ENCODE data around the gene FETUB. TPM values are rescaled to one million over a fixed set of nuclear protein-coding genes. Genes with fewer than 3 reads are reported as not detected.
A peak's percentile ranks its signal among the peaks of the same experiment; 100 is the strongest.

The FETUB gene
- total RNA-seq, 1 experiment from 2014 or later: not detected

GRCh38 chr3:186614597-186615483, 25.4 kb upstream of the FETUB start:
- Mint-ChIP-seq H3K27me3 (ENCODE audit: insufficient read depth, unreplicated experiment) (no peaks in the 10 kb centered on the region), H3K9me3 (ENCODE audit: unreplicated experiment) (no peaks in the 10 kb centered on the region), H3K4me1 (ENCODE audit: insufficient read depth, unreplicated experiment) (peaks cover 25% of the 10 kb centered on the region), H3K36me3 (ENCODE audit: insufficient read depth, unreplicated experiment) (no peaks in the 10 kb centered on the region), H3K4me3 (ENCODE audit: unreplicated experiment) (no peak overlapping the region), H3K27ac (ENCODE audit: low read depth, unreplicated experiment) (no peak overlapping the region)
- TF ChIP-seq CTCF (IDR thresholded peaks at IDR 0.05; ENCODE audit: unreplicated experiment): peak; percentile 94
- peak; percentile 78 for DNase-seq (ENCODE audit: unreplicated experiment)
- intact Hi-C loops (cut with micrococcal nuclease): no loop called here
- BruUV-seq (replicated peaks): no TSS peak
- CTCF ChIA-PET: interaction anchor here (0.6 to 5.8 kb wide), 56 partner anchors 10 to 1049 kb away, joined by 3 to 100 read pairs (median 4); partner anchors contain the start of genes DNAJB11, EIF4A2 and TBCCD1
- POLR2A ChIA-PET: interaction anchor here (0.5 to 6.9 kb wide), 22 partner anchors 9 to 511 kb away, joined by 3 to 182 read pairs (median 4); partner anchors contain the start of genes DNAJB11, EIF4A2, RFC4 and TBCCD1

- TF ChIP-seq CTCF (IDR thresholded peaks at IDR 0.05; ENCODE audit: unreplicated experiment): no peak
- Mint-ChIP-seq H3K27me3 (ENCODE audit: insufficient read depth, unreplicated experiment) (no peaks in the 10 kb centered on the region), H3K27ac (ENCODE audit: low read depth, unreplicated experiment) (no peak overlapping the region), H3K9me3 (ENCODE audit: unreplicated experiment) (no peaks in the 10 kb centered on the region), H3K36me3 (ENCODE audit: insufficient read depth, unreplicated experiment) (no peaks in the 10 kb centered on the region), H3K4me1 (ENCODE audit: insufficient read depth, unreplicated experiment) (peaks cover 25% of the 10 kb centered on the region), H3K4me3 (ENCODE audit: unreplicated experiment) (no peak overlapping the region)
- ChIA-PET POLR2A (interaction anchor here (0.7 to 6.9 kb wide), 16 partner anchors 17 to 211 kb away, joined by 3 to 182 read pairs (median 8); partner anchors contain the start of genes DNAJB11, EIF4A2, FETUB and RFC4), CTCF (interaction anchor here (0.6 to 5.8 kb wide), 34 partner anchors 12 to 639 kb away, joined by 3 to 100 read pairs (median 8); partner anchors contain the start of genes DNAJB11, EIF4A2, FETUB and TBCCD1)
- BruUV-seq (replicated peaks): no TSS peak
- no peak for DNase-seq (ENCODE audit: unreplicated experiment)
- intact Hi-C loops (cut with micrococcal nuclease): loop anchor here (2.0 kb wide), 3 partner anchors 75 to 633 kb away; no protein-coding TSS in a partner anchor
These were observed 23.9 kb upstream of the FETUB start for GRCh38 chr3:186616299-186616617.

GRCh38 chr3:186617036-186617946, 22.9 kb upstream of the FETUB start:
- BruUV-seq (replicated peaks): no TSS peak
- Mint-ChIP-seq H3K27me3 (ENCODE audit: insufficient read depth, unreplicated experiment) (no peaks in the 10 kb centered on the region), H3K27ac (ENCODE audit: low read depth, unreplicated experiment) (peak overlapping the region; percentile 71), H3K36me3 (ENCODE audit: insufficient read depth, unreplicated experiment) (no peaks in the 10 kb centered on the region), H3K4me3 (ENCODE audit: unreplicated experiment) (peak overlapping the region; percentile 72), H3K4me1 (ENCODE audit: insufficient read depth, unreplicated experiment) (peaks cover 25% of the 10 kb centered on the region), H3K9me3 (ENCODE audit: unreplicated experiment) (no peaks in the 10 kb centered on the region)
- intact Hi-C loops (cut with micrococcal nuclease): loop anchor here (1.0 to 2.0 kb wide), 7 partner anchors 28 to 634 kb away; partner anchors contain the start of gene EIF4A2
- CTCF ChIA-PET: interaction anchor here (0.5 to 5.8 kb wide), 56 partner anchors 8 to 1071 kb away, joined by 3 to 100 read pairs (median 4); partner anchors contain the start of genes DNAJB11, EIF4A2, FETUB and TBCCD1
- POLR2A ChIA-PET: interaction anchor here (0.6 to 6.9 kb wide), 28 partner anchors 11 to 508 kb away, joined by 3 to 182 read pairs (median 4); partner anchors contain the start of genes DNAJB11, EIF4A2, ETV5 and FETUB
- peak; percentile 99 for DNase-seq (ENCODE audit: unreplicated experiment)
- TF ChIP-seq CTCF (IDR thresholded peaks at IDR 0.05; ENCODE audit: unreplicated experiment): peak; percentile 85

Data from MCF 10A (cell line).